ENCODE data around the gene SLC8B1.

The SLC8B1 gene

DNA sequence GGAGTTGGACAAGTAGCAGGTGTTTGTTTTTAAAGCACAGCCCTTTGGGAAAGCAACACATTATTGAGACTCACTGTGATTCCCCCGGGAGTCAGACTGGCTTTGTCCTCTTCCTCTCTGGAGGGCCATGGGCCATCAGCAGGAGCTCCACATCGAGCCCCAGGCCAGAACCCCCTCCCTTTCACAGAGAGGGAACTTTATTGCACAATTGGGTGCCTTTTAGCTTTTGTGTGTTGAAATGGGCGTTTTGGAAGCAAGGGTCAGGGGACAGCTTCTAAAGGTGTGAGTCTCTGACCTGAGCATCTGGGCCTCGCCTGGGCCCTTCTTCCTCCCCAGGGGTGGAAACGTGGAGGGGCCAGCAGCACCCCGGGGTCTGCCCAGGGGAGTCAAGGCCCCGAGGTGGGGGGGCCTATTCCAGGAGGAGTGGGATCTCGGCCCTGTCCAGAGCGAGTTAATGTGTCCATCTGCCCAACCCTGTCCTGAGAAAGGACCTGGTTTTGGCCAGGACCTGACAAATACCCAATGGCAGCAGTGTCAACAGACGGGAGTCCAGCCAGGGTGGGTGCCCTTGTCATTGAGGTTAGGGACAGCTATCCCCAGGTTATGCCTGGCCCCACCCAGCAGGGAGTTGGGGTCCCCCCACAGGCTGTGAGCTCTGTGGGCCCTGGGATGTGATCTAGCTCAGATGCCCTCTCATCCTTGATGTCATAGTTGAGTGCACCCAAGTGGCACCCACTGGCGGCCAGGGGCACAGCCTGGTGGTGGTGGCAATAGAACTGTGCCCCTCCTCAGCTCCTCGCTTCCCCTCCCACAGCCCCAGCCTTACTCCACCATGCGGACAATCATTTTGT lies 37.1 kb downstream of the SLC8B1 start:
- Histone ChIP-seq H4K91ac (ENCODE audit: low read length) (peak overlapping the region; percentile 2), H3K14ac (ENCODE audit: low read length in 2 of 2) (peak overlapping the region in 1 of 2 experiments; percentile 68), H3K23ac (ENCODE audit: low read length in 2 of 2) (no peak overlapping the region), H3K4me2 (ENCODE audit: low read length, poor library complexity, severe bottlenecking) (no peak overlapping the region), H2BK5ac (ENCODE audit: low read depth, low read length, poor library complexity, severe bottlenecking) (no peak overlapping the region), H3K79me1 (replicated peaks; ENCODE audit: low read length, poor library complexity, severe bottlenecking) (no peaks in the 10 kb centered on the region), H2BK12ac (ENCODE audit: low read length in 2 of 2) (peak overlapping the region in 1 of 2 experiments; percentile 76), H3K9me3 (ENCODE audit: control insufficient read depth, low read length) (no peaks in the 10 kb centered on the region), H2BK15ac (ENCODE audit: low read depth, poor library complexity, severe bottlenecking) (no peak overlapping the region), H2BK120ac (ENCODE audit: low read depth, low read length) (no peak overlapping the region), H4K8ac (ENCODE audit: low read length) (no peak overlapping the region), H3K27me3 (ENCODE audit: control insufficient read depth in 1 of 2, insufficient read depth in 1 of 2, low read length in 2 of 2) (no peaks in the 10 kb centered on the region), H2AFZ (ENCODE audit: low read depth, low read length) (no peak overlapping the region), H2AK5ac (ENCODE audit: low read length, severe bottlenecking) (no peak overlapping the region), H3K27ac (ENCODE audit: low read length, poor library complexity, severe bottlenecking) (no peak overlapping the region), H3K4ac (ENCODE audit: low read depth in 1 of 2, low read length in 2 of 2) (no peak overlapping the region), H3K18ac (ENCODE audit: low read depth in 1 of 2, low read length in 2 of 2) (peak overlapping the region in 1 of 2 experiments; percentile 41), H3K4me3 (ENCODE audit: insufficient read depth in 1 of 2, low read depth in 1 of 2, low read length in 2 of 2) (no peak overlapping the region), H3K9ac (ENCODE audit: low read length) (no peak overlapping the region), H3K4me1 (ENCODE audit: control insufficient read depth, insufficient read depth, low read depth, low read length) (peaks cover 24% of the 10 kb centered on the region), H3K36me3 (ENCODE audit: control insufficient read depth in 1 of 2, insufficient read depth in 2 of 2, low read depth in 1 of 2, low read length in 2 of 2) (peaks cover 60% of the 10 kb centered on the region in 2 experiments)
- no peak for DNase-seq
- WGBS, result 94% methylated on average over 12 of the region's 13 CpGs

DNA sequence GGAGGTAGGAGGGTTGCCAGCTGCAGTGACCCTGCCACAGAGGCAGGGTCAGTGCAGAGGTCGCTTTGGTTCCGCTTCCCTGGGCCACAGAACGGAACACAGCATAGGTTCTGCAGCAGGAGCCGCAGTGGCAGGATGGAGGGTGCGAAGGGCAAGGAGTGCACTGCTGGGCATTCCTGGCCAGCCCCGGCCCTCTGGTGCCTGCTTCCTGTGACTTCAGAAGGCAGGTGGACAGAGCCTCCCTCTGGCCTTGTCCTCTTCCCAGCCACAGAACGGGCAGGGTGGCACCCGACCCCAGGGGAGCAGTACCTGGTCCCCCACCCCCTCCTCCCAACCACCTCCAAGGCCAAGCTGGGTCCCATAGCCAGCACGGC lies 37.7 kb downstream of the SLC8B1 start:
- Histone ChIP-seq H3K23ac (ENCODE audit: low read length in 2 of 2) (no peak overlapping the region), H2BK5ac (ENCODE audit: low read depth, low read length, poor library complexity, severe bottlenecking) (no peak overlapping the region), H4K8ac (ENCODE audit: low read length) (no peak overlapping the region), H3K18ac (ENCODE audit: low read depth in 1 of 2, low read length in 2 of 2) (no peak overlapping the region), H3K14ac (ENCODE audit: low read length in 2 of 2) (no peak overlapping the region), H3K9me3 (ENCODE audit: control insufficient read depth, low read length) (no peaks in the 10 kb centered on the region), H2BK15ac (ENCODE audit: low read depth, poor library complexity, severe bottlenecking) (no peak overlapping the region), H3K27ac (ENCODE audit: low read length, poor library complexity, severe bottlenecking) (no peak overlapping the region), H3K4ac (ENCODE audit: low read depth in 1 of 2, low read length in 2 of 2) (no peak overlapping the region), H4K91ac (ENCODE audit: low read length) (no peak overlapping the region), H3K36me3 (ENCODE audit: control insufficient read depth in 1 of 2, insufficient read depth in 2 of 2, low read depth in 1 of 2, low read length in 2 of 2) (peaks cover 58 to 66% of the 10 kb centered on the region in 2 experiments), H3K4me2 (ENCODE audit: low read length, poor library complexity, severe bottlenecking) (no peak overlapping the region), H2BK120ac (ENCODE audit: low read depth, low read length) (no peak overlapping the region), H3K9ac (ENCODE audit: low read length) (no peak overlapping the region), H2BK12ac (ENCODE audit: low read length in 2 of 2) (no peak overlapping the region), H3K4me1 (ENCODE audit: control insufficient read depth, insufficient read depth, low read depth, low read length) (peaks cover 27% of the 10 kb centered on the region), H3K27me3 (ENCODE audit: control insufficient read depth in 1 of 2, insufficient read depth in 1 of 2, low read length in 2 of 2) (no peaks in the 10 kb centered on the region), H2AK5ac (ENCODE audit: low read length, severe bottlenecking) (no peak overlapping the region), H2AFZ (ENCODE audit: low read depth, low read length) (no peak overlapping the region), H3K79me1 (replicated peaks; ENCODE audit: low read length, poor library complexity, severe bottlenecking) (no peaks in the 10 kb centered on the region), H3K4me3 (ENCODE audit: insufficient read depth in 1 of 2, low read depth in 1 of 2, low read length in 2 of 2) (no peak overlapping the region)
- DNase-seq, result no peak
- 97% methylated on average over 9 of the region's 9 CpGs for WGBS

DNA sequence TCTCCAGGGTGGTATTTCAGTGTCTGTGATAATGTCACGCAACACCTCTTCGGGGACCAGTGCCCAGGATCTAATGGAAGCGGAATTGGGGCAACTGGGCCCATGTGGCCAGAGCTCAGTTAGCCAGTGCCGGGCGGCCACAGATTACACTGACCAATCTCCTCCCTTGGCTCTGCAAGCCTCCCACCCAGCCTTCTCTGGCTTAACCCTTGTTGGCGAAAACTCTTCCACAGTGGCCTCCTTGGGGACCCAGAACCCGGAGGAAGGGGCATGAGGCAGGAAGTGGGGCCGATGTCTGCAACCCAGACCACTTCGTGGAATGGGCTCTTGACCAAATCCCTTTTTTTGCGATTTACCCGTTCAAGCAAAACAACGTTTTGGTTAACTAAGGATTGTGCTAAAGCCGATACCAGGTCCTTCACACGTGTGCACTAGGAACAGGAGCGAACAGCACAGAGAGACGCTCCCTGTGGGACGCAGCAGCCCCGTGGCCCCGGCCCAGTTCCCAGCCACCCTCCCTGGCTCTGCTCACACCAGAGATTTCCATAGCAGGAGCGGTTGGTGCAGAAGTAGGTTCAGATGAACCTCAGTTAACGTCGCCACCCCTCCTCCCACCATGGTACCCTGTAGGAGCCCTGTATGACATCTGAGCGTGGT lies 38.2 kb downstream of the SLC8B1 start:
- H2BK12ac ChIP-seq (ENCODE audit: low read length in 2 of 2), result no peak overlapping the region
- no peak overlapping the region for H3K27ac ChIP-seq (ENCODE audit: low read length, poor library complexity, severe bottlenecking)
- no peak overlapping the region for H3K4ac ChIP-seq (ENCODE audit: low read depth in 1 of 2, low read length in 2 of 2)
- peaks cover 56 to 67% of the 10 kb centered on the region in 2 experiments for H3K36me3 ChIP-seq (ENCODE audit: control insufficient read depth in 1 of 2, insufficient read depth in 2 of 2, low read depth in 1 of 2, low read length in 2 of 2)
- H3K9me3 ChIP-seq (ENCODE audit: control insufficient read depth, low read length), result no peaks in the 10 kb centered on the region
- H2BK15ac ChIP-seq (ENCODE audit: low read depth, poor library complexity, severe bottlenecking), result no peak overlapping the region
- H2BK5ac ChIP-seq (ENCODE audit: low read depth, low read length, poor library complexity, severe bottlenecking), result no peak overlapping the region
- no peak overlapping the region for H4K8ac ChIP-seq (ENCODE audit: low read length)
- no peak overlapping the region for H3K9ac ChIP-seq (ENCODE audit: low read length)
- H2AFZ ChIP-seq (ENCODE audit: low read depth, low read length), result no peak overlapping the region
- no peak overlapping the region for H2AK5ac ChIP-seq (ENCODE audit: low read length, severe bottlenecking)
- no peak overlapping the region for H3K18ac ChIP-seq (ENCODE audit: low read depth in 1 of 2, low read length in 2 of 2)
- no peak for DNase-seq
- H3K4me3 ChIP-seq (ENCODE audit: insufficient read depth in 1 of 2, low read depth in 1 of 2, low read length in 2 of 2), result no peak overlapping the region
- no peaks in the 10 kb centered on the region for H3K79me1 ChIP-seq (replicated peaks; ENCODE audit: low read length, poor library complexity, severe bottlenecking)
- H3K14ac ChIP-seq (ENCODE audit: low read length in 2 of 2), result no peak overlapping the region
- H3K4me2 ChIP-seq (ENCODE audit: low read length, poor library complexity, severe bottlenecking), result no peak overlapping the region
- H3K23ac ChIP-seq (ENCODE audit: low read length in 2 of 2), result no peak overlapping the region
- no peak overlapping the region for H4K91ac ChIP-seq (ENCODE audit: low read length)
- no peak overlapping the region for H2BK120ac ChIP-seq (ENCODE audit: low read depth, low read length)
- WGBS, result 97% methylated on average over 23 of the region's 23 CpGs
- H3K4me1 ChIP-seq (ENCODE audit: control insufficient read depth, insufficient read depth, low read depth, low read length), result peaks cover 27% of the 10 kb centered on the region
- no peaks in the 10 kb centered on the region for H3K27me3 ChIP-seq (ENCODE audit: control insufficient read depth in 1 of 2, insufficient read depth in 1 of 2, low read length in 2 of 2)

DNA sequence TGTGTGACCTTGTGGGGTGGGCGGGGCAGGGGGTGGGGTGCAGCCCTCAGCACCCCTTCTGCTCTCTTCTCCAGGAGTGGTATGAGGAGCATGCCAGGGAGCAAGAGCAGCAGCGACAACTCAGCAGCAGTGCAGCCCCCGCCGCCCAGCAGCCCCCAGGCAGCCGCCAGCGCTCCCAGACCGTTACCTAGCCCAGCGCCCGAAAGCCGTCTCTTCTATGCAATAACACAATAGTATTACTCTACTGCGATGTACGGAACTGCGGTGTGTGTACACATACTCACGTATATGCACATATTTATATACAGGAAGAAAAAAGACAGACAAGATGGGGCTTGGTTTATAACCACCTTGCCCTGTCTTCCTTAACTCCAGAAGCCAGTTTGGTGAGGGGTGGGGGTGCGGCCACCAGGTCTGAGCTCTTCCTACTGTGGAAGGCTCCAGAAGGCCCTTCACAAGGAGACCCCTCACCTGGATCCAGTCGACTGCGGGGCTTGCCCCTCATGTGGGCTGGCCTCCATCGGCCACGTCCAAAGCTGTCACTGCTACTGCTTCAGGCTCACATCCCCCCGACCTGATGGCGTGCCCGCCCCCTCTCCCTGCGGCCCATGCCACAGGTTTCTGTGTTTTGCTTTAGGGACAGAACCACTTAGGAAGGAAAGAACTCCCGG lies 38.9 kb downstream of the SLC8B1 start:
- Histone ChIP-seq H4K8ac (ENCODE audit: low read length) (no peak overlapping the region), H4K91ac (ENCODE audit: low read length) (no peak overlapping the region), H2AK5ac (ENCODE audit: low read length, severe bottlenecking) (no peak overlapping the region), H3K36me3 (ENCODE audit: control insufficient read depth in 1 of 2, insufficient read depth in 2 of 2, low read depth in 1 of 2, low read length in 2 of 2) (peaks cover 61 to 71% of the 10 kb centered on the region in 2 experiments), H3K9ac (ENCODE audit: low read length) (no peak overlapping the region), H3K4me2 (ENCODE audit: low read length, poor library complexity, severe bottlenecking) (no peak overlapping the region), H2BK12ac (ENCODE audit: low read length in 2 of 2) (no peak overlapping the region), H2BK5ac (ENCODE audit: low read depth, low read length, poor library complexity, severe bottlenecking) (no peak overlapping the region), H3K23ac (ENCODE audit: low read length in 2 of 2) (no peak overlapping the region), H3K27ac (ENCODE audit: low read length, poor library complexity, severe bottlenecking) (no peak overlapping the region), H2BK15ac (ENCODE audit: low read depth, poor library complexity, severe bottlenecking) (no peak overlapping the region), H3K27me3 (ENCODE audit: control insufficient read depth in 1 of 2, insufficient read depth in 1 of 2, low read length in 2 of 2) (no peaks in the 10 kb centered on the region), H3K18ac (ENCODE audit: low read depth in 1 of 2, low read length in 2 of 2) (no peak overlapping the region), H3K4ac (ENCODE audit: low read depth in 1 of 2, low read length in 2 of 2) (no peak overlapping the region), H2BK120ac (ENCODE audit: low read depth, low read length) (no peak overlapping the region), H3K4me1 (ENCODE audit: control insufficient read depth, insufficient read depth, low read depth, low read length) (peaks cover 27% of the 10 kb centered on the region), H3K79me1 (replicated peaks; ENCODE audit: low read length, poor library complexity, severe bottlenecking) (no peaks in the 10 kb centered on the region), H2AFZ (ENCODE audit: low read depth, low read length) (no peak overlapping the region), H3K9me3 (ENCODE audit: control insufficient read depth, low read length) (no peaks in the 10 kb centered on the region), H3K14ac (ENCODE audit: low read length in 2 of 2) (no peak overlapping the region), H3K4me3 (ENCODE audit: insufficient read depth in 1 of 2, low read depth in 1 of 2, low read length in 2 of 2) (no peak overlapping the region)
- DNase-seq, result no peak
- WGBS, result 92% methylated on average over 14 of the region's 24 CpGs

All from mesenchymal stem cell (in vitro differentiated cells and primary cell).